IMR-90 (cell line): ENCODE measurements around the gene MARF1. TPM values are rescaled to one million over a fixed set of nuclear protein-coding genes. Genes with fewer than 3 reads are reported as not detected.

ENCODE experiments used
- ATAC-seq: fragments of 200-7000 bp; cut with Tn5 transposase; 2 replicates; pipeline ENCODE4 v1.9.1; 2020; ENCODE audit warnings: low read depth, mild to moderate bottlenecking, moderate library complexity
- BruUV-seq: library from RNA; stranded (reverse); fragments of 400-500 nt; replicated peaks from 2 replicates; lab custom pipeline; 2021; lab: Mats Ljungman, UMichigan
- CTCF ChIA-PET: fragments of 300-600 bp; formaldehyde crosslinking; extraction: SDS; loops from one replicate; lab custom pipeline; 2021; ENCODE audit warnings: antibody characterized with exemption; lab: Yijun Ruan, JAX
- POLR2A ChIA-PET: fragments of 300-600 bp; sonication (Branson Sonifier 250); formaldehyde crosslinking; loops from one replicate; lab custom pipeline; 2022; ENCODE audit warnings: antibody characterized with exemption; ENCODE audit not compliant: unreplicated experiment; lab: Charles Lee
- DNase-seq: peaks from one replicate; pipeline ENCODE4 v3.0.0; 2013
- H2AFZ ChIP-seq: replicated peaks from 2 replicates; pipeline ENCODE3; 2013; ENCODE audit warnings: low read length, mild to moderate bottlenecking; ENCODE audit not compliant: poor library complexity
- H2AK5ac ChIP-seq: 2 replicates; pipeline ENCODE4 v1.6.1; 2013; ENCODE audit warnings: low read depth, low read length, inconsistent platforms
- H2AK9ac ChIP-seq: replicated peaks from 2 replicates; pipeline ENCODE3; 2013; ENCODE audit warnings: mild to moderate bottlenecking, low read depth, low read length, moderate library complexity; ENCODE audit not compliant: poor library complexity
- H2BK120ac ChIP-seq: 2 replicates; pipeline ENCODE4 v1.6.1; 2013; ENCODE audit warnings: low read depth, low read length, inconsistent platforms
- H2BK15ac ChIP-seq: 3 replicates; pipeline ENCODE4 v1.6.1; 2013; ENCODE audit warnings: low read depth, low read length, inconsistent platforms
- H2BK20ac ChIP-seq: 2 replicates; pipeline ENCODE4 v1.6.1; 2013; ENCODE audit warnings: low read depth, mild to moderate bottlenecking, inconsistent platforms, low read length, moderate library complexity
- H2BK5ac ChIP-seq: 2 replicates; pipeline ENCODE4 v1.6.1; 2013; ENCODE audit warnings: mild to moderate bottlenecking, low read depth, low read length, inconsistent platforms; ENCODE audit not compliant: poor library complexity, severe bottlenecking
- H3K14ac ChIP-seq: replicated peaks from 2 replicates; pipeline ENCODE4 v1.6.1; 2013; ENCODE audit warnings: low read depth, low read length, inconsistent platforms
- H3K18ac ChIP-seq: 2 replicates; pipeline ENCODE4 v1.6.1; 2013; ENCODE audit warnings: low read depth, low read length, control low read depth
- H3K23ac ChIP-seq: 2 replicates; pipeline ENCODE4 v1.6.1; 2013; ENCODE audit warnings: low read depth, low read length, inconsistent platforms
- H3K27ac ChIP-seq: 2 replicates; pipeline ENCODE4 v1.5.1; 2013; ENCODE audit warnings: mild to moderate bottlenecking, control low read depth, low read length; ENCODE audit not compliant: insufficient read depth
- H3K27me3 ChIP-seq: 2 replicates; pipeline ENCODE4 v1.6.1; 2013; ENCODE audit warnings: low read length; ENCODE audit not compliant: control insufficient read depth, insufficient read depth
- H3K36me3 ChIP-seq: 2 replicates; pipeline ENCODE4 v1.6.1; 2013; ENCODE audit warnings: low read length, mixed read lengths; ENCODE audit not compliant: control insufficient read depth, insufficient read depth
- H3K4ac ChIP-seq: 2 replicates; pipeline ENCODE4 v1.6.1; 2013; ENCODE audit warnings: low read depth, low read length, inconsistent platforms
- H3K4me1 ChIP-seq: 2 replicates; pipeline ENCODE4 v1.6.1; 2013; ENCODE audit warnings: low read length, mixed read lengths; ENCODE audit not compliant: control insufficient read depth, insufficient read depth
- H3K4me2 ChIP-seq: 2 replicates; pipeline ENCODE4 v1.6.1; 2013; ENCODE audit warnings: low read depth, mild to moderate bottlenecking, control low read depth, low read length, moderate library complexity
- H3K4me3 ChIP-seq: 2 replicates; pipeline ENCODE4 v1.5.1; 2013; ENCODE audit warnings: low read depth, mild to moderate bottlenecking, control low read depth, low read length, moderate library complexity; ENCODE audit not compliant: insufficient read depth
- H3K56ac ChIP-seq: 2 replicates; pipeline ENCODE4 v1.6.1; 2013; ENCODE audit warnings: low read length, inconsistent platforms; ENCODE audit not compliant: insufficient read depth; ENCODE audit errors: extremely low read depth
- H3K79me1 ChIP-seq, 2 experiments: 2 replicates each; pipeline ENCODE4 v1.6.1; 2013; ENCODE audit warnings: low read length in 2 of 2, inconsistent platforms in 1 of 2, low read depth in 1 of 2
- H3K9ac ChIP-seq: 2 replicates; pipeline ENCODE4 v1.6.1; 2013; ENCODE audit warnings: low read depth, low read length, control low read depth
- H3K9me1 ChIP-seq: 2 replicates; pipeline ENCODE4 v1.6.1; 2013; ENCODE audit warnings: low read length, inconsistent platforms; ENCODE audit not compliant: insufficient read depth
- H3K9me3 ChIP-seq: 2 replicates; pipeline ENCODE4 v1.6.1; 2013; ENCODE audit warnings: low read length; ENCODE audit not compliant: control insufficient read depth, insufficient read depth
- H4K20me1 ChIP-seq: 2 replicates; pipeline ENCODE4 v1.6.1; 2013; ENCODE audit warnings: low read length, inconsistent platforms; ENCODE audit not compliant: insufficient read depth
- H4K5ac ChIP-seq: 2 replicates; pipeline ENCODE4 v1.6.1; 2013; ENCODE audit warnings: mild to moderate bottlenecking, low read depth, low read length, control low read depth
- H4K8ac ChIP-seq, 2 experiments: 2 replicates each; pipeline ENCODE4 v1.6.1; 2013; ENCODE audit warnings: low read depth in 2 of 2, low read length in 2 of 2, control low read depth in 1 of 2, inconsistent platforms in 1 of 2
- H4K91ac ChIP-seq: 2 replicates; pipeline ENCODE4 v1.6.1; 2013; ENCODE audit warnings: low read depth, low read length, inconsistent platforms; ENCODE audit not compliant: insufficient read depth
- CEBPB ChIP-seq: IDR thresholded peaks from 2 replicates; pipeline ENCODE4 v1.6.1; 2012; ENCODE audit warnings: low read depth, low read length, improper control_type of control experiment
- CHD1 ChIP-seq: IDR thresholded peaks from 2 replicates; pipeline ENCODE4 v1.6.1; 2012; ENCODE audit warnings: low read depth, low read length, improper control_type of control experiment
- FOS ChIP-seq: fragments of 150-350 bp; IDR thresholded peaks from 2 replicates; pipeline ENCODE4 v1.6.1; 2016; ENCODE audit warnings: low read depth, low read length
- MAFK ChIP-seq: IDR thresholded peaks from 2 replicates; pipeline ENCODE4 v1.6.1; 2012; ENCODE audit warnings: low read depth, low read length, improper control_type of control experiment
- MAZ ChIP-seq: IDR thresholded peaks from 2 replicates; pipeline ENCODE4 v1.6.1; 2012; ENCODE audit warnings: low read depth, mild to moderate bottlenecking, low read length, improper control_type of control experiment, moderate library complexity, borderline replicate concordance
- MXI1 ChIP-seq: IDR thresholded peaks from 2 replicates; pipeline ENCODE4 v1.6.1; 2012; ENCODE audit warnings: low read depth, mild to moderate bottlenecking, low read length, moderate library complexity, borderline replicate concordance
- NFE2L2 ChIP-seq: fragments of 150-350 bp; IDR thresholded peaks from 2 replicates; pipeline ENCODE4 v1.6.1; 2016; ENCODE audit warnings: low read depth, mild to moderate bottlenecking, low read length
- POLR2A ChIP-seq: IDR thresholded peaks from 2 replicates; pipeline ENCODE4 v1.6.1; 2012; ENCODE audit warnings: mild to moderate bottlenecking, low read depth, low read length
- RAD21 ChIP-seq: IDR thresholded peaks from 2 replicates; pipeline ENCODE4 v1.6.1; 2012; ENCODE audit warnings: low read length, improper control_type of control experiment
- RCOR1 ChIP-seq: IDR thresholded peaks from 2 replicates; pipeline ENCODE4 v1.6.1; 2012; ENCODE audit warnings: mild to moderate bottlenecking, low read length, improper control_type of control experiment; ENCODE audit not compliant: insufficient replicate concordance
- RFX5 ChIP-seq: IDR thresholded peaks from 2 replicates; pipeline ENCODE4 v1.8.0; 2012; ENCODE audit warnings: low read depth, mild to moderate bottlenecking, low read length, moderate library complexity
- WGBS, 2 experiments: methylation state at CpG; one replicate each; pipeline versions ENCODE4 v1.1.5 to v1.1.7; 2013; ENCODE audit warnings: missing lambda C conversion rate in 2 of 2; ENCODE audit not compliant: insufficient read length in 1 of 2; ENCODE audit errors: extremely low coverage in 2 of 2; 5-methylcytosine and 5-hydroxymethylcytosine counted together
- dilution Hi-C: fragments of 300-500 bp; cut with HindIII; formaldehyde crosslinking; loops from one replicate; pipeline ENCODE4 v1.14.3; 2018; ENCODE audit warnings: low sequenced_read_pairs; ENCODE audit not compliant: unreplicated experiment
- in situ Hi-C: fragments of 300-500 bp; cut with MboI; formaldehyde crosslinking; loops from 3 replicates; pipeline ENCODE4 v1.14.3; 2019; ENCODE audit warnings: low sequenced_read_pairs, inconsistent platforms, mixed read lengths
- intact Hi-C: fragments of 100-400 bp; cut with micrococcal nuclease; formaldehyde crosslinking; loops from 2 replicates; pipeline ENCODE4 v1.10.0; 2022
- polyA plus RNA-seq, 3 experiments: library from polyadenylated mRNA; depleted of rRNA; stranded (reverse); fragments of >200 nt; gene quantifications; 2 replicates each; pipeline ENCODE4 v1.2.3, GENCODE V29; 2012; ENCODE audit warnings: low replicate concordance in 1 of 3
- total RNA-seq: library from RNA; depleted of rRNA; stranded (reverse); fragments of >200 nt; gene quantifications from 2 replicates; pipeline ENCODE4 v1.2.3, GENCODE V29; 2012
- TF ChIP-seq, protein P1 (sequence below): fragments of 150-350 bp; IDR thresholded peaks from 2 replicates; pipeline ENCODE4 v1.6.1; 2017; ENCODE audit warnings: mild to moderate bottlenecking, antibody characterized with exemption, low read length, low read depth
- TF ChIP-seq, protein P2 (sequence below): fragments of 150-350 bp; IDR thresholded peaks from 2 replicates; pipeline ENCODE4 v1.6.1; 2016; ENCODE audit warnings: low read depth, mild to moderate bottlenecking, low read length, moderate library complexity, borderline replicate concordance
- TF ChIP-seq, protein P3 (sequence below): conservative IDR thresholded peaks from 2 replicates; pipeline ENCODE4 v1.5.1; 2012; ENCODE audit warnings: mild to moderate bottlenecking, low read depth, low read length, improper control_type of control experiment

MARF1 gene
- total and polyA plus RNA-seq, 2 of the 4 experiments (the other 2 are of a cell fraction): 9.0 to 12.9 TPM

DNA sequence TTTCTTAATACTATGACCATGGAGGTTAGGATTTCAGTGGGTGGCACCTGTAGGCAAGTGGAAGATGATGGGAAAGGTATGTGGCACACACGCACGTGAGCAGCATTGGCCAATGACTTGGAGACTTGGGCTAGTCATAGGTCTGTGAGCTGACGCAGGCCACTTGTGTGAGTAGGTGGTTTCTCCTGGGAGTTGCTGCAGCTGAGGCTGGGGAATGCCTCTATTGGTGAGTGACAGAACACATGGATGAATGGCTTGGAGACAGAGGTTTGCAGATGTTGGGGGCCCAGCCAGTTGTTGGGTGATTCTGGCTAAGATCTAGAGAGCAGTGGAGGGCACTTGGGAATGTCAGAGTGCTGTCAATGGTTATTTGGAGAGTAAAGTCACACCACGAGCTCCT lies 64.1 kb downstream of the MARF1 start:
- Histone ChIP-seq H2BK15ac (no peak overlapping the region), H3K36me3 (peaks cover 28% of the 10 kb centered on the region), H2AK9ac (no peak overlapping the region), H3K23ac (no peak overlapping the region), H3K4me1 (no peaks in the 10 kb centered on the region), H2BK120ac (no peak overlapping the region), H3K14ac (no peak overlapping the region), H3K4me3 (no peak overlapping the region), H3K4ac (no peak overlapping the region), H4K91ac (no peak overlapping the region), H2BK5ac (no peak overlapping the region), H4K8ac (no peak overlapping the region), H3K9ac (no peak overlapping the region), H3K9me3 (no peaks in the 10 kb centered on the region), H2AFZ (no peak overlapping the region), H2AK5ac (no peak overlapping the region), H4K20me1 (no peaks in the 10 kb centered on the region), H3K27me3 (no peaks in the 10 kb centered on the region), H3K9me1 (0 out of 2 replicates have a peak, but pooled peaks cover 5% of the 10 kb centered on the region), H3K4me2 (no peak overlapping the region), H3K56ac (no peak overlapping the region), H2BK20ac (no peak overlapping the region), H3K79me1 (peaks cover 0 to 7% of the 10 kb centered on the region in 2 experiments; a peak in 2 of 4 replicates), H4K5ac (no peak overlapping the region), H3K18ac (no peak overlapping the region), H3K27ac (no peak overlapping the region)
- ChIA-PET POLR2A (no interaction called here), CTCF (no interaction called here)
- dilution Hi-C loops: no loop called here
- BruUV-seq: no TSS peak
- ATAC-seq: no peak
- intact Hi-C loops: no loop called here
- WGBS, 2 experiments: no CpG with 5 or more reads among the region's 4 CpGs
- in situ Hi-C loops: no loop called here
- no peak for DNase-seq
- TF ChIP-seq NFE2L2: no peak
- TF ChIP-seq RCOR1: no peak
- no peak for TF ChIP-seq POLR2A
- no peak for TF ChIP-seq FOS
- TF ChIP-seq RAD21: no peak
- TF ChIP-seq, protein P1, sequence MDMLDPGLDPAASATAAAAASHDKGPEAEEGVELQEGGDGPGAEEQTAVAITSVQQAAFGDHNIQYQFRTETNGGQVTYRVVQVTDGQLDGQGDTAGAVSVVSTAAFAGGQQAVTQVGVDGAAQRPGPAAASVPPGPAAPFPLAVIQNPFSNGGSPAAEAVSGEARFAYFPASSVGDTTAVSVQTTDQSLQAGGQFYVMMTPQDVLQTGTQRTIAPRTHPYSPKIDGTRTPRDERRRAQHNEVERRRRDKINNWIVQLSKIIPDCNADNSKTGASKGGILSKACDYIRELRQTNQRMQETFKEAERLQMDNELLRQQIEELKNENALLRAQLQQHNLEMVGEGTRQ: no peak
- TF ChIP-seq, protein P2, sequence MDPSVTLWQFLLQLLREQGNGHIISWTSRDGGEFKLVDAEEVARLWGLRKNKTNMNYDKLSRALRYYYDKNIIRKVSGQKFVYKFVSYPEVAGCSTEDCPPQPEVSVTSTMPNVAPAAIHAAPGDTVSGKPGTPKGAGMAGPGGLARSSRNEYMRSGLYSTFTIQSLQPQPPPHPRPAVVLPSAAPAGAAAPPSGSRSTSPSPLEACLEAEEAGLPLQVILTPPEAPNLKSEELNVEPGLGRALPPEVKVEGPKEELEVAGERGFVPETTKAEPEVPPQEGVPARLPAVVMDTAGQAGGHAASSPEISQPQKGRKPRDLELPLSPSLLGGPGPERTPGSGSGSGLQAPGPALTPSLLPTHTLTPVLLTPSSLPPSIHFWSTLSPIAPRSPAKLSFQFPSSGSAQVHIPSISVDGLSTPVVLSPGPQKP: no peak
- no peak for TF ChIP-seq MAZ
- TF ChIP-seq CEBPB: no peak
- no peak for TF ChIP-seq CHD1
- no peak for TF ChIP-seq RFX5
- no peak for TF ChIP-seq MXI1
- TF ChIP-seq, protein P3, sequence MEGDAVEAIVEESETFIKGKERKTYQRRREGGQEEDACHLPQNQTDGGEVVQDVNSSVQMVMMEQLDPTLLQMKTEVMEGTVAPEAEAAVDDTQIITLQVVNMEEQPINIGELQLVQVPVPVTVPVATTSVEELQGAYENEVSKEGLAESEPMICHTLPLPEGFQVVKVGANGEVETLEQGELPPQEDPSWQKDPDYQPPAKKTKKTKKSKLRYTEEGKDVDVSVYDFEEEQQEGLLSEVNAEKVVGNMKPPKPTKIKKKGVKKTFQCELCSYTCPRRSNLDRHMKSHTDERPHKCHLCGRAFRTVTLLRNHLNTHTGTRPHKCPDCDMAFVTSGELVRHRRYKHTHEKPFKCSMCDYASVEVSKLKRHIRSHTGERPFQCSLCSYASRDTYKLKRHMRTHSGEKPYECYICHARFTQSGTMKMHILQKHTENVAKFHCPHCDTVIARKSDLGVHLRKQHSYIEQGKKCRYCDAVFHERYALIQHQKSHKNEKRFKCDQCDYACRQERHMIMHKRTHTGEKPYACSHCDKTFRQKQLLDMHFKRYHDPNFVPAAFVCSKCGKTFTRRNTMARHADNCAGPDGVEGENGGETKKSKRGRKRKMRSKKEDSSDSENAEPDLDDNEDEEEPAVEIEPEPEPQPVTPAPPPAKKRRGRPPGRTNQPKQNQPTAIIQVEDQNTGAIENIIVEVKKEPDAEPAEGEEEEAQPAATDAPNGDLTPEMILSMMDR: no peak
- TF ChIP-seq MAFK: no peak
